Measurements from ENCODE around the gene FBXO31.

FBXO31 gene

GRCh38 chr16:87305505-87306391 lies 77.8 kb downstream of the FBXO31 start:
- DNase-seq = no peak

- no peak for DNase-seq
Observed at GRCh38 chr16:87304951-87305350, 78.6 kb downstream of the FBXO31 start.

- no peak for DNase-seq
Observed at GRCh38 chr16:87303962-87304521, 79.5 kb downstream of the FBXO31 start.

- no peak for DNase-seq
Observed at GRCh38 chr16:87303431-87303930, 80.1 kb downstream of the FBXO31 start.

GRCh38 chr16:87298857-87299465 lies 84.6 kb downstream of the FBXO31 start:
- no peak for DNase-seq

GRCh38 chr16:87297918-87298631 lies 85.5 kb downstream of the FBXO31 start:
- no peak for DNase-seq

GRCh38 chr16:87297407-87297806 lies 86.2 kb downstream of the FBXO31 start:
- DNase-seq = no peak

- no peak for DNase-seq
Observed at GRCh38 chr16:87295661-87296531, 87.7 kb downstream of the FBXO31 start.

GRCh38 chr16:87295259-87295658 lies 88.3 kb downstream of the FBXO31 start:
- DNase-seq = no peak

- DNase-seq = no peak
Observed at GRCh38 chr16:87293990-87294389, 89.6 kb downstream of the FBXO31 start.

GRCh38 chr16:87291944-87292343 lies 91.6 kb downstream of the FBXO31 start:
- DNase-seq = no peak

GRCh38 chr16:87288753-87289362 lies 94.7 kb downstream of the FBXO31 start:
- no peak for DNase-seq

- no peak for DNase-seq
Observed at GRCh38 chr16:87286839-87287626, 96.5 kb downstream of the FBXO31 start.

- DNase-seq = no peak
Observed at GRCh38 chr16:87284183-87284582, 99.4 kb downstream of the FBXO31 start.

GRCh38 chr16:87279094-87279658 lies 104.4 kb downstream of the FBXO31 start:
- DNase-seq = no peak

- DNase-seq = no peak
Observed at GRCh38 chr16:87278191-87279093, 105.1 kb downstream of the FBXO31 start.
